Testis (tissue), 3 donors: ENCODE results near the gene BCAT1. TPM values are rescaled to one million over a fixed set of nuclear protein-coding genes. Genes with fewer than 3 reads are reported as not detected.

Source experiments
- DNase-seq: peaks from one replicate; pipeline ENCODE4 v3.0.0-alpha.2; 2019
- H3K27ac ChIP-seq, 2 donors: fragments of 200-600 bp; sonication (generic); one replicate each; pipeline ENCODE4 v1.5.1; 2019
- H3K27me3 ChIP-seq: fragments of 200-600 bp; sonication (generic); one replicate; pipeline ENCODE4 v1.5.1; 2019
- H3K36me3 ChIP-seq: fragments of 200-600 bp; sonication (generic); one replicate; pipeline ENCODE4 v1.5.1; 2017; ENCODE audit warnings: low read depth; ENCODE audit errors: missing control alignments
- H3K4me1 ChIP-seq: fragments of 200-600 bp; sonication (generic); one replicate; pipeline ENCODE4 v1.5.1; 2019
- H3K4me3 ChIP-seq, 2 donors: fragments of 200-600 bp; sonication (generic); one replicate each; pipeline ENCODE4 v1.5.1; 2017 to 2019
- H3K9me3 ChIP-seq: fragments of 200-600 bp; sonication (generic); one replicate; pipeline ENCODE4 v1.5.1; 2017
- POLR2A ChIP-seq: fragments of 450-650 bp; IDR thresholded peaks from one replicate; pipeline ENCODE4 v1.6.1; 2017; ENCODE audit warnings: antibody characterized with exemption, mild to moderate bottlenecking, moderate library complexity
- WGBS, 2 donors: methylation state at CpG; one replicate each; pipeline ENCODE4 v1.1.5; 2018; 5-methylcytosine and 5-hydroxymethylcytosine counted together
- intact Hi-C: fragments of 100-400 bp; cut with DNase I; formaldehyde crosslinking; loops from one replicate; pipeline ENCODE4 v1.15.1; 2023; ENCODE audit warnings: low total_unique reads
- polyA plus RNA-seq: library from polyadenylated mRNA; stranded (reverse); fragments of 350-450 nt; fragmentation: Illumina TruSeq; extraction: RNeasy Lipid Tissue Mini Kit (QIAGEN cat#74804); gene quantifications from one replicate; pipeline ENCODE4 v1.2.3, GENCODE V29; 2014; ENCODE audit warnings: low read depth, low replicate concordance; ENCODE audit not compliant: insufficient read depth
- total RNA-seq, 2 donors: library from RNA; depleted of rRNA; stranded (reverse); fragments of >200 nt; gene quantifications; one replicate each; pipeline ENCODE4 v1.2.3, GENCODE V29; 2016
- TF ChIP-seq, protein P1 (sequence below), 3 experiments: fragments of 450-650 bp in 2 of 3; fragments of 200-600 bp in 1 of 3; sonication (generic) in 1 of 3; IDR thresholded peaks; one replicate each; pipeline ENCODE4 v1.5.1; 2016 to 2019; ENCODE audit warnings: antibody characterized with exemption in 3 of 3, mild to moderate bottlenecking in 2 of 3, moderate library complexity in 1 of 3

BCAT1 gene
- total and polyA plus RNA-seq, 3 donors from 2014 or later: 30.8 to 44.2 (median 34.7) TPM

- no peak for TF ChIP-seq POLR2A
- TF ChIP-seq, protein P1, sequence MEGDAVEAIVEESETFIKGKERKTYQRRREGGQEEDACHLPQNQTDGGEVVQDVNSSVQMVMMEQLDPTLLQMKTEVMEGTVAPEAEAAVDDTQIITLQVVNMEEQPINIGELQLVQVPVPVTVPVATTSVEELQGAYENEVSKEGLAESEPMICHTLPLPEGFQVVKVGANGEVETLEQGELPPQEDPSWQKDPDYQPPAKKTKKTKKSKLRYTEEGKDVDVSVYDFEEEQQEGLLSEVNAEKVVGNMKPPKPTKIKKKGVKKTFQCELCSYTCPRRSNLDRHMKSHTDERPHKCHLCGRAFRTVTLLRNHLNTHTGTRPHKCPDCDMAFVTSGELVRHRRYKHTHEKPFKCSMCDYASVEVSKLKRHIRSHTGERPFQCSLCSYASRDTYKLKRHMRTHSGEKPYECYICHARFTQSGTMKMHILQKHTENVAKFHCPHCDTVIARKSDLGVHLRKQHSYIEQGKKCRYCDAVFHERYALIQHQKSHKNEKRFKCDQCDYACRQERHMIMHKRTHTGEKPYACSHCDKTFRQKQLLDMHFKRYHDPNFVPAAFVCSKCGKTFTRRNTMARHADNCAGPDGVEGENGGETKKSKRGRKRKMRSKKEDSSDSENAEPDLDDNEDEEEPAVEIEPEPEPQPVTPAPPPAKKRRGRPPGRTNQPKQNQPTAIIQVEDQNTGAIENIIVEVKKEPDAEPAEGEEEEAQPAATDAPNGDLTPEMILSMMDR (IDR thresholded peaks at IDR 0.05): no peak
- H3K9me3 ChIP-seq: no peaks in the 10 kb centered on the region
- intact Hi-C loops: no loop called here
- H3K4me3 ChIP-seq: peak overlapping the region; percentile 40 to 57
- no peaks in the 10 kb centered on the region for H3K27me3 ChIP-seq
- H3K4me1 ChIP-seq: no peaks in the 10 kb centered on the region
- H3K36me3 ChIP-seq: no peaks in the 10 kb centered on the region
- DNase-seq: no peak
- 19 to 25% methylated on average over 24 to 25 of the region's 25 CpGs for WGBS, 2 donors
- no peak overlapping the region for H3K27ac ChIP-seq
Measured at GRCh38 chr12:24903329-24904088, 45.4 kb downstream of the BCAT1 start.

DNA sequence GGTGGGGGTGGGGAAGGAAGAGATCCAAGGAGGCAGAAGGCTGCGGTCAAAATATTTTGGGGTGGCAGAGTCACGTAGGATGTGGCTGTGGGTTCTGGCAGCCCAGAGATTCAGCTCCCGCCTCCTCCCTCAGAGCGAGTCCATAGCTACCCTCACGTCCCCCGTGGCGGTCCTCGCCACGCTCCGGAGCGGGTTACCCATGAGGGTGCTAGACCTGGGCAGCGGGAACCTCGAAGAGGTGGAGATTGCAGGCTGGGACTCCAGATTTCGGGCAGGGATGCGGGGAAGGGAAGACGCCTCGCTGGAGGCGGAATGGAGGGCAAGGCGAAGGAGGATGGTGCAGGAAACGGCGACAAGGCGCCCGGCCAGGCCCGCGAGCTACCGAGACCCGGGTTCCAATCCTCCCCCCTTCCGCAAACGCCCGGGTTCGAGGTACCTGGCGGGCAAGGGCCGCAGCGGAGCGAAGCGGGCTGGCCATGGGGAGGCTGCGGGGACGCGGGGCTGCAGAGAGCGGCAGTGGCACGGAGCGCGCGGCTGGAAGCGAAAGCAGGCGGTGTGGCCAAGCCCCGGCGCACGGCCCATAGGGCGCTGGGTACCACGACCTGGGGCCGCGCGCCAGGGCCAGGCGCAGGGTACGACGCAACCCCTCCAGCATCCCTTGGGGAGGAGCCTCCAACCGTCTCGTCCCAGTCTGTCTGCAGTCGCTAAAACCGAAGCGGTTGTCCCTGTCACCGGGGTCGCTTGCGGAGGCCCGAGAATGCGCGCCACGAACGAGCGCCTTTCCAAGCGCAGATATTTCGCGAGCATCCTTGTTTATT, 46.2 kb downstream of the BCAT1 start:
- Histone ChIP-seq H3K27ac (no peak overlapping the region), H3K27me3 (no peaks in the 10 kb centered on the region), H3K4me1 (no peaks in the 10 kb centered on the region), H3K4me3 (peak overlapping the region; percentile 40 to 57), H3K36me3 (no peaks in the 10 kb centered on the region), H3K9me3 (no peaks in the 10 kb centered on the region)
- 9 to 12% methylated on average over 51 to 74 of the region's 74 CpGs for WGBS, 2 donors
- intact Hi-C loops: no loop called here
- TF ChIP-seq POLR2A: no peak
- TF ChIP-seq, protein P1 (IDR thresholded peaks at IDR 0.05): no peak
- DNase-seq: no peak

GRCh38 chr12:24901576-24902461, 47.1 kb downstream of the BCAT1 start:
- Histone ChIP-seq H3K4me3 (peak overlapping the region; percentile 40 to 57), H3K27ac (no peak overlapping the region), H3K27me3 (no peaks in the 10 kb centered on the region), H3K36me3 (no peaks in the 10 kb centered on the region), H3K4me1 (no peaks in the 10 kb centered on the region), H3K9me3 (no peaks in the 10 kb centered on the region)
- no peak for TF ChIP-seq POLR2A
- TF ChIP-seq, protein P1 (IDR thresholded peaks at IDR 0.05): no peak
- intact Hi-C loops: no loop called here
- 51 to 53% methylated on average over 23 to 33 of the region's 33 CpGs for WGBS, 2 donors
- DNase-seq: peak; percentile 49

- 88 to 92% methylated on average over 3 of the region's 3 CpGs for WGBS, 2 donors
- no peak for TF ChIP-seq POLR2A
- TF ChIP-seq, protein P1 (IDR thresholded peaks at IDR 0.05): no peak
- Histone ChIP-seq H3K4me3 (no peak overlapping the region), H3K27me3 (no peaks in the 10 kb centered on the region), H3K4me1 (no peaks in the 10 kb centered on the region), H3K36me3 (no peaks in the 10 kb centered on the region), H3K27ac (no peak overlapping the region), H3K9me3 (no peaks in the 10 kb centered on the region)
- intact Hi-C loops: no loop called here
- DNase-seq: no peak
Measured at GRCh38 chr12:24900196-24900595, 48.7 kb downstream of the BCAT1 start.
